Esophagus muscularis mucosa (tissue), 4 donors: ENCODE results near the gene ANAPC1. TPM values are rescaled to one million over a fixed set of nuclear protein-coding genes. Genes with fewer than 3 reads are reported as not detected.
"Not testable (repeated sequence)": the region's sequence is repeated elsewhere in the genome, so short reads cannot be mapped to it uniquely, and the experiment has no call there.

ENCODE experiments used
- DNase-seq: peaks from one replicate; pipeline ENCODE4 v3.0.0-alpha.2; 2017; ENCODE audit errors: extremely low spot score
- H3K27ac ChIP-seq, 4 donors: fragments of 200-600 bp; sonication (generic); replicated peaks in 1 of 4; 1 replicate in 3 of 4; 2 replicates in 1 of 4; pipeline ENCODE4 v1.5.1; 2016 to 2019; ENCODE audit warnings: mild to moderate bottlenecking in 1 of 4
- H3K27me3 ChIP-seq, 4 donors: fragments of 200-600 bp; sonication (generic); one replicate each; pipeline versions ENCODE4 v1.5.1 to v1.6.0; 2016 to 2019
- H3K36me3 ChIP-seq, 4 donors: fragments of 200-600 bp; sonication (generic); one replicate each; pipeline ENCODE4 v1.5.1; 2016 to 2019
- H3K4me1 ChIP-seq, 4 donors: fragments of 200-600 bp; sonication (generic); one replicate each; pipeline ENCODE4 v1.5.1; 2016 to 2019
- H3K4me3 ChIP-seq, 4 donors: fragments of 200-600 bp; sonication (generic); 1 replicate in 2 of 4; 2 replicates in 2 of 4; pipeline ENCODE4 v1.5.1; 2016 to 2019; ENCODE audit warnings: mild to moderate bottlenecking in 4 of 4, moderate library complexity in 1 of 4
- H3K9me3 ChIP-seq, 4 donors: fragments of 200-600 bp; sonication (generic); 1 replicate in 3 of 4; 2 replicates in 1 of 4; pipeline ENCODE4 v1.5.1; 2016 to 2019
- EP300 ChIP-seq: sonication (generic); formaldehyde crosslinking; IDR thresholded peaks from one replicate; pipeline ENCODE4 v1.6.1; 2017; ENCODE audit warnings: antibody characterized with exemption
- POLR2A ChIP-seq: fragments of 450-650 bp; IDR thresholded peaks from one replicate; pipeline ENCODE4 v1.6.1; 2017; ENCODE audit warnings: antibody characterized with exemption, moderate library complexity, mild to moderate bottlenecking, low read depth
- POLR2AphosphoS5 ChIP-seq, 2 donors: sonication (generic); formaldehyde crosslinking; IDR thresholded peaks; one replicate each; pipeline ENCODE4 v1.6.1; 2017; ENCODE audit warnings: antibody characterized with exemption in 2 of 2
- WGBS: methylation state at CpG from one replicate; pipeline ENCODE4 v1.1.5; 2018; 5-methylcytosine and 5-hydroxymethylcytosine counted together
- intact Hi-C: fragments of 100-400 bp; cut with DNase I; formaldehyde crosslinking; loops from one replicate; pipeline ENCODE4 v1.15.1; 2023
- total RNA-seq, 4 donors: library from RNA; depleted of rRNA; stranded (reverse); fragments of >200 nt; gene quantifications; one replicate each; pipeline versions ENCODE4 v1.1.0 to v1.2.1, GENCODE V29; 2016
- TF ChIP-seq, protein P1 (sequence below), 3 experiments: fragments of 200-600 bp in 2 of 3; fragments of 450-650 bp in 1 of 3; sonication (generic) in 2 of 3; IDR thresholded peaks; one replicate each; pipeline ENCODE4 v1.5.1; 2017 to 2019; ENCODE audit warnings: antibody characterized with exemption in 3 of 3, mild to moderate bottlenecking in 2 of 3, moderate library complexity in 1 of 3

Gene ANAPC1
- total RNA-seq, 4 donors from 2014 or later, result 27.7 to 45.7 (median 39.7) TPM

DNA sequence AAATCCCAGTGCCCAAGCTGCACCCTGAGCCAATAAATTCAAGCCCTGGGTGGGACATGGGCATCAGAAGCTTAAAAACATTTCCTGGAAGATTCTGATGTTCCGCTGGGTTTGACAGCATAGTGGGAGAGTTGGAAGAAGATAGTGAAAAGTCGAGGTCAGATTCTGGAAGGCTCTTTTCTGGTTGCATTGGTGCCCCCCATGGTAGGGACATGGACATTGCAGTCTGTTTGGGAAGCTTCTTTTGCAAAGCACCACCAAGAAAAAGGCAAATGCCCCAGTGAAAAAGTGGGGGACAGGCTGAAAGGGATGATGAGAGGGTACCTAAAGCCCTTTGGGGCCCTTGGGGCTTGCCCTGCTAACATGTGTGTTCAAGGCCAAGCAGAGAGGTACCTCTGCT, 35.4 kb upstream of the ANAPC1 start:
- H3K27me3 ChIP-seq, result no peaks in the 10 kb centered on the region
- DNase-seq, result no peak
- no peaks in the 10 kb centered on the region for H3K9me3 ChIP-seq
- peaks cover 0 to 10% (median 0%) of the 10 kb centered on the region in 4 donors for H3K4me1 ChIP-seq
- 69% methylated on average over 2 of the region's 2 CpGs for WGBS
- TF ChIP-seq POLR2AphosphoS5 (IDR thresholded peaks at IDR 0.05) (no peak), POLR2A (no peak), EP300 (no peak)
- TF ChIP-seq, protein P1, sequence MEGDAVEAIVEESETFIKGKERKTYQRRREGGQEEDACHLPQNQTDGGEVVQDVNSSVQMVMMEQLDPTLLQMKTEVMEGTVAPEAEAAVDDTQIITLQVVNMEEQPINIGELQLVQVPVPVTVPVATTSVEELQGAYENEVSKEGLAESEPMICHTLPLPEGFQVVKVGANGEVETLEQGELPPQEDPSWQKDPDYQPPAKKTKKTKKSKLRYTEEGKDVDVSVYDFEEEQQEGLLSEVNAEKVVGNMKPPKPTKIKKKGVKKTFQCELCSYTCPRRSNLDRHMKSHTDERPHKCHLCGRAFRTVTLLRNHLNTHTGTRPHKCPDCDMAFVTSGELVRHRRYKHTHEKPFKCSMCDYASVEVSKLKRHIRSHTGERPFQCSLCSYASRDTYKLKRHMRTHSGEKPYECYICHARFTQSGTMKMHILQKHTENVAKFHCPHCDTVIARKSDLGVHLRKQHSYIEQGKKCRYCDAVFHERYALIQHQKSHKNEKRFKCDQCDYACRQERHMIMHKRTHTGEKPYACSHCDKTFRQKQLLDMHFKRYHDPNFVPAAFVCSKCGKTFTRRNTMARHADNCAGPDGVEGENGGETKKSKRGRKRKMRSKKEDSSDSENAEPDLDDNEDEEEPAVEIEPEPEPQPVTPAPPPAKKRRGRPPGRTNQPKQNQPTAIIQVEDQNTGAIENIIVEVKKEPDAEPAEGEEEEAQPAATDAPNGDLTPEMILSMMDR (IDR thresholded peaks at IDR 0.05), result no peak
- no peak overlapping the region for H3K27ac ChIP-seq
- H3K4me3 ChIP-seq, result no peak overlapping the region
- intact Hi-C loops, result no loop called here
- H3K36me3 ChIP-seq, result peaks cover 0 to 12% (median 3%) of the 10 kb centered on the region in 4 donors

DNA sequence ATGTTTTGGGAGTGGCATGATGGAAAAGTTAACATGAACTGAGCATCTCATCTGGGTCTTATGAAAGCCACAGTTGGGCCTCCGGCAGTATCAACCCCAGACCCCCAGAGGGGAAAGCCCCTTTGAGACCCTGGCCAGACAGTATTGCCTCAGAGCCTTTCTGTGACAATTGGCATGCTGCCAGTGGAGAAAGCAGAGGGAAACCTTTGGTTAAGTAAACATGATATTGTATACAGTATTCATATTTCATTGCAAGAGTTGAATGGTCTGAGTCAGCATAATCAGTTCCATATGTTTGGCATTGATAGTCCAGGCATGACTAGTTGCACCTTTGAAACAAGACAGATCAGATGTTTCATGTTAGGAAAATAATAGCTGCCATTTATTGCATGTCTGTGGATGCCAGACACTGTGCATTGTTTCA, 34.4 kb upstream of the ANAPC1 start:
- TF ChIP-seq EP300 (no peak), POLR2AphosphoS5 (IDR thresholded peaks at IDR 0.05) (no peak), POLR2A (no peak)
- TF ChIP-seq, protein P1 (IDR thresholded peaks at IDR 0.05), result no peak
- 60% methylated on average over 1 of the region's 1 CpG for WGBS
- H3K27ac ChIP-seq, result no peak overlapping the region
- H3K4me1 ChIP-seq, result peaks cover 0 to 10% (median 0%) of the 10 kb centered on the region in 4 donors
- no peak for DNase-seq
- H3K36me3 ChIP-seq, result peaks cover 0 to 12% (median 2%) of the 10 kb centered on the region in 4 donors
- H3K27me3 ChIP-seq, result no peaks in the 10 kb centered on the region
- no peak overlapping the region for H3K4me3 ChIP-seq
- intact Hi-C loops, result no loop called here
- H3K9me3 ChIP-seq, result no peaks in the 10 kb centered on the region

DNA sequence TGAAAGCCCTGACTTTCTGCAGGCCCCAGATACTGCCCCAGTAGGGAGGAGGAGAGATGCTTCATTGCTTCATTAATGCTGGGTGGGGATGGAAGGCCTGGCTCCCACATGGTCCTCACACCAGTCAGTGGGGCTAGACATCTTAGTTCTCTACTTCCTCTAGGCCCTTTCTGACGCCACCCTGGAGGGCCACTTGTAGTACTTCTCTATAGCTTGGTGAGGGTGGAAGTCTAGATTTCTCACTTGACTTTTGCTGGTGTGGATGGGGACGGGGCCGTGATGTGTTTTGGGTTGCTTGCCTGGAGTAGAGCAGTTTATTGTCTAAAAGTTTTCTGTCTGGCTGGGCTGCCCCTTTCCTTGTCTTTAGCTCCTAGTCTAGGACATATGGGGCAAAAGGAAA, 33.1 kb upstream of the ANAPC1 start:
- Histone ChIP-seq H3K4me3 (no peak overlapping the region), H3K4me1 (peaks cover 0 to 10% (median 0%) of the 10 kb centered on the region in 4 donors), H3K27ac (no peak overlapping the region), H3K36me3 (peaks cover 0 to 7% (median 0%) of the 10 kb centered on the region in 4 donors), H3K27me3 (no peaks in the 10 kb centered on the region), H3K9me3 (no peaks in the 10 kb centered on the region)
- TF ChIP-seq, protein P1 (IDR thresholded peaks at IDR 0.05), result no peak
- TF ChIP-seq EP300, result no peak
- no peak for TF ChIP-seq POLR2A
- no peak for TF ChIP-seq POLR2AphosphoS5 (IDR thresholded peaks at IDR 0.05)
- WGBS, result 76% methylated on average over 3 of the region's 3 CpGs
- intact Hi-C loops, result no loop called here
- no peak for DNase-seq

DNA sequence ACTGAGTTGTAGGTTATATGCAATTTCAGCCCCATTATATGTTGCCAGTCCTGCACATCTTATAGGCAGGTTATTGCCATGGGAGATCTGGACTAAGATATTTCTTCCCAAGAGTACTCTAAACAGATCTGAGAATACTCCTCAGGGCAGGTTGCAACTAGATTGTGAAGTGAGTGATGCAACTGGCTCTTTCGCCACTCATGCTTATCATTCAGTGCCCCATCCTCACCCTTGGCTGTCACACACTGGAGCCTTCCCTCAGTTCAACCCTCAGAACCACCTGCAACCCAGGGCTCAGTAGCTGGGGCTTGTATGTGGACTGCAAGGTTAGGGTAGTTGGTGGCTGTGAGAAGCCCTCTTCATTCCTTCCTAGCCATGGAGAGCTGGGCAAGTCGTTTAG, 28.6 kb upstream of the ANAPC1 start:
- no peak for TF ChIP-seq POLR2A
- no peak for TF ChIP-seq EP300
- no peak for TF ChIP-seq POLR2AphosphoS5 (IDR thresholded peaks at IDR 0.05)
- TF ChIP-seq, protein P1 (IDR thresholded peaks at IDR 0.05), result no peak
- H3K36me3 ChIP-seq, result peaks cover 0 to 7% (median 0%) of the 10 kb centered on the region in 4 donors
- H3K9me3 ChIP-seq, result no peaks in the 10 kb centered on the region
- H3K4me1 ChIP-seq, result peaks cover 21 to 41% (median 31%) of the 10 kb centered on the region in 4 donors
- DNase-seq, result no peak
- H3K27me3 ChIP-seq, result no peaks in the 10 kb centered on the region
- intact Hi-C loops, result no loop called here
- no peak overlapping the region for H3K27ac ChIP-seq
- no peak overlapping the region for H3K4me3 ChIP-seq
- 85% methylated on average over 2 of the region's 2 CpGs for WGBS

DNA sequence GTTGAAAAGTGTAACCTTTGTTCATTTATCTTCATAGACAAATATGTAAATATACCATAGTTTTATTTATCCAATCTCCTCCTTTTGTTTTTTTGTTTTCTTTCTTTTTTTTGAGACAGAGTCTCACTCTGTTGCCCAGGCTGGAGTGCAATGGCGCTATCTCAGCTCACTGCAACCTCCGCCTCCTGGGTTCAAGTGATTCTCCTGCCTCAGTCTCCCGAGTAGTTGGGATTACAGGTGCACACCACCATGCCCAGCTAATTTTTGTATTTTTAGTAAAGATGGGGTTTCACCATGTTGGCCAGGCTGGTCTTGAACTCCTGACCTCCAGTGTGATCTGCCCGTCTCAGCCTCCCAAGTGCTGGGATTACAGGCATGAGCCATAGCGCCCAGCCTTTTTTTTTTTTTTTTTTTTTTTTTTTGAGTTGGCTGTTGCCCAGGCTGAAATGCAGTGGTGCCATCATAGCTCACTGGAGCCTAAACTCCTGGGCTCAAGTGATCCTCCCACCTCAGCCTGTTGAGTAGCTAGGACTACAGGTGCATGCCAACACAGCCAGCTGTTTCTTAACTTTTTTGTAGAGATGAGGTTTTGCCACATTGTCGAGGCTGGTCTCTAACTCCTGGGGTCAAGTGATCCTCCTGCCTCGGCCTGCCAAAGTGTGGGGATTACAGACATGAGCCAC, 27.4 kb upstream of the ANAPC1 start:
- DNase-seq, H3K9me3 ChIP-seq, H3K27ac ChIP-seq, intact Hi-C loops, H3K27me3 ChIP-seq, H3K4me3 ChIP-seq, H3K36me3 ChIP-seq: not testable (repeated sequence)
- peaks cover 29 to 51% (median 39%) of the 10 kb centered on the region in 4 donors for H3K4me1 ChIP-seq
- 95% methylated on average over 7 of the region's 7 CpGs for WGBS
